Measurements from ENCODE around the gene CASP7. TPM values are rescaled to one million over a fixed set of nuclear protein-coding genes. Genes with fewer than 3 reads are reported as not detected.

Gene CASP7
- total and polyA plus RNA-seq, 9 donors, result 11.3 to 22.0 (median 15.2) TPM

GRCh38 chr10:113709221-113709838 is 29.6 kb downstream of the CASP7 start:
- 46% methylated on average over 4 of the region's 8 CpGs for WGBS (ENCODE audit: insufficient coverage)
- H3K4me3 ChIP-seq (ENCODE audit: low read length), result no peak overlapping the region
- H3K36me3 ChIP-seq (ENCODE audit: control insufficient read depth, insufficient read depth, low read length), result peaks cover 11% of the 10 kb centered on the region
- no peak for DNase-seq
- H3K27ac ChIP-seq (ENCODE audit: low read length), result no peak overlapping the region
- H3K27me3 ChIP-seq (ENCODE audit: control insufficient read depth, insufficient read depth, low read length), result no peaks in the 10 kb centered on the region
- H3K9me3 ChIP-seq (replicated peaks; ENCODE audit: control insufficient read depth, low read depth, low read length), result no peaks in the 10 kb centered on the region
- peaks cover 11% of the 10 kb centered on the region for H3K4me1 ChIP-seq (ENCODE audit: control insufficient read depth, insufficient read depth, low read length)

GRCh38 chr10:113711142-113711541 is 31.4 kb downstream of the CASP7 start:
- 50% methylated on average over 2 of the region's 2 CpGs for WGBS (ENCODE audit: insufficient coverage)
- Histone ChIP-seq H3K4me1 (ENCODE audit: control insufficient read depth, insufficient read depth, low read length) (peaks cover 11% of the 10 kb centered on the region), H3K36me3 (ENCODE audit: control insufficient read depth, insufficient read depth, low read length) (peaks cover 13% of the 10 kb centered on the region), H3K27ac (ENCODE audit: low read length) (no peak overlapping the region), H3K27me3 (ENCODE audit: control insufficient read depth, insufficient read depth, low read length) (no peaks in the 10 kb centered on the region), H3K9me3 (replicated peaks; ENCODE audit: control insufficient read depth, low read depth, low read length) (no peaks in the 10 kb centered on the region), H3K4me3 (ENCODE audit: low read length) (no peak overlapping the region)
- peak; percentile 11 for DNase-seq

DNA sequence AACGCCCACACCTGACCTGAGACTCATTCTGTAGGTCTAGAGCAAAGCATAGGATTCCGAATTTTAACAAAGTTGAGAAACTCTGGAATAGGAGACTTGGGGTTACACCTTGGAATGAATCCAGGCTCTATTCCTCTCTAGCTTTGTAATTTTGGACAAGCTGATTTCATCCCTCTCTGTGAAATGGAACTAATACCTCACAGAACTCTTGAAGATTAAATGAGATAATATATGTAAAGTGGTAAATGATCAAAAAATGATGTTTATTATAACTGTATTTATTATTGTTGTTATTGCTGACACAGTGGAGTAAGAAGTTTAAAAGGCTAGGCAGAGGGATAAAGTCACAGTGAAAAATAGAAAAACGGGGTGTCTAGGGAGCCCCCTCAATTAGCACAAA is 32.3 kb downstream of the CASP7 start:
- Histone ChIP-seq H3K27ac (ENCODE audit: low read length) (no peak overlapping the region), H3K36me3 (ENCODE audit: control insufficient read depth, insufficient read depth, low read length) (peaks cover 13% of the 10 kb centered on the region), H3K4me1 (ENCODE audit: control insufficient read depth, insufficient read depth, low read length) (peaks cover 11% of the 10 kb centered on the region), H3K4me3 (ENCODE audit: low read length) (no peak overlapping the region), H3K9me3 (replicated peaks; ENCODE audit: control insufficient read depth, low read depth, low read length) (no peaks in the 10 kb centered on the region), H3K27me3 (ENCODE audit: control insufficient read depth, insufficient read depth, low read length) (no peaks in the 10 kb centered on the region)
- whole genome bisulfite sequencing (ENCODE audit: insufficient coverage), result 100% methylated on average over 2 of the region's 3 CpGs
- no peak for DNase-seq

DNA sequence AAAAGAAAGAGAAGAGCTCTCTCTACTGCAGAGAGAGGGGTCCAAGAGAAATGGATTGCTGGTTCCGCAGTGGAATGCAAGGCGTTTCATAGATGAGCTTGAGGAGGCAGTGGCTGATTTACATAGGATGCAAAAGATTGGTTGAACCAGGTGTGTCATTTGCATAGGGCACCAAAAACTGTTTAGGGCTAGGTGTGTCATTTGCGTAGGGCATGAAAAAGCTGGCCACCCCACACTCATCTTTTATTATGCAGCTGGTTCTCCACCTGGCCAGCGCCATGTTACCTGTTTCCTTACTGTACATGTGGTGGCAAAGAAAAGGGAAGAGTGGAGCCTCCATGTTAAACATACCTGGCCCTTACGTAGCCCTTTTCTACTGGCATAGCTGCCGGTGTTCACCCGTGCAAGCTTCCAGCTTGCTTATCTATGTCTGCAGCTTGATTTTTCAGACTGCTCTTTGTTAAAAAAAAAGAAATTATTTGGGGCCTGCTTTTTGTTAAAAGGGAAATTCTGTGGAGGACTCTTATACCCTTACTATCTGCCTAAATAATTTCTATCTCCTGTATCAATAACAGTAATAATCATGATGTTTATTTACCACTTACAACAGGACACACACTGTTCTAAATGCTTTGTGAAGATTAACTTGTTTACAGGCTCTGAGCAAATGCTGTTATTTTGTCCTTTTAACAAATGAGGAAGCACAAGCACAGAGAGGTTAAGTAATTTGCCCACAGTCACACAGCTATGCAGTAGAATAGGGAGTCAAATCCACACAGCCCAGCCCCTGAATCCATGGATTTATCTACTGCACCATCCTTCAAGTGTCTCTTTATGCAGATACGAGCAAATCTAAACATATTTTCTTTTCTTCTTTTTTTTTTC is 33.3 kb downstream of the CASP7 start:
- Histone ChIP-seq H3K9me3 (replicated peaks; ENCODE audit: control insufficient read depth, low read depth, low read length) (no peaks in the 10 kb centered on the region), H3K36me3 (ENCODE audit: control insufficient read depth, insufficient read depth, low read length) (peaks cover 15% of the 10 kb centered on the region), H3K4me3 (ENCODE audit: low read length) (no peak overlapping the region), H3K4me1 (ENCODE audit: control insufficient read depth, insufficient read depth, low read length) (peaks cover 11% of the 10 kb centered on the region), H3K27me3 (ENCODE audit: control insufficient read depth, insufficient read depth, low read length) (no peaks in the 10 kb centered on the region), H3K27ac (ENCODE audit: low read length) (no peak overlapping the region)
- WGBS (ENCODE audit: insufficient coverage), result 78% methylated on average over 4 of the region's 8 CpGs
- DNase-seq, result no peak

DNA sequence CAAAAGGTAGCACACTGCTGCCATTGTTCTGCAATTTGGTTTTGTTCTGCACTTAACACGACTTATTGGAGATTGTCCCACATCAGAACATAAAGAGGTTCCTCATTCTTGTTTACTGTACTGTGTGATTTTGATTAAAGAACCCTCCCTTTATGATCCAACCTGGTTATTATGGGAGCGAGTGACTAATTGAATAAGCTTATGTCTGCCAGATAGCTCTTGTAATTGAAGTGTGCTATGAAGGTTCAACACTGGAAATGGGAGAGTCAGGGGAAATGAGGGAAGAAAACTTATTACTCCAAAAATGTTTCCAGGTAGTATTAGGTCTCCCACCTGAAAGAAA is 33.9 kb downstream of the CASP7 start:
- H3K4me3 ChIP-seq (ENCODE audit: low read length), result no peak overlapping the region
- no peak overlapping the region for H3K27ac ChIP-seq (ENCODE audit: low read length)
- no CpG with 5 or more reads among the region's 2 CpGs for WGBS (ENCODE audit: insufficient coverage)
- peaks cover 11% of the 10 kb centered on the region for H3K4me1 ChIP-seq (ENCODE audit: control insufficient read depth, insufficient read depth, low read length)
- peaks cover 15% of the 10 kb centered on the region for H3K36me3 ChIP-seq (ENCODE audit: control insufficient read depth, insufficient read depth, low read length)
- no peaks in the 10 kb centered on the region for H3K27me3 ChIP-seq (ENCODE audit: control insufficient read depth, insufficient read depth, low read length)
- DNase-seq, result no peak
- H3K9me3 ChIP-seq (replicated peaks; ENCODE audit: control insufficient read depth, low read depth, low read length), result no peaks in the 10 kb centered on the region

DNA sequence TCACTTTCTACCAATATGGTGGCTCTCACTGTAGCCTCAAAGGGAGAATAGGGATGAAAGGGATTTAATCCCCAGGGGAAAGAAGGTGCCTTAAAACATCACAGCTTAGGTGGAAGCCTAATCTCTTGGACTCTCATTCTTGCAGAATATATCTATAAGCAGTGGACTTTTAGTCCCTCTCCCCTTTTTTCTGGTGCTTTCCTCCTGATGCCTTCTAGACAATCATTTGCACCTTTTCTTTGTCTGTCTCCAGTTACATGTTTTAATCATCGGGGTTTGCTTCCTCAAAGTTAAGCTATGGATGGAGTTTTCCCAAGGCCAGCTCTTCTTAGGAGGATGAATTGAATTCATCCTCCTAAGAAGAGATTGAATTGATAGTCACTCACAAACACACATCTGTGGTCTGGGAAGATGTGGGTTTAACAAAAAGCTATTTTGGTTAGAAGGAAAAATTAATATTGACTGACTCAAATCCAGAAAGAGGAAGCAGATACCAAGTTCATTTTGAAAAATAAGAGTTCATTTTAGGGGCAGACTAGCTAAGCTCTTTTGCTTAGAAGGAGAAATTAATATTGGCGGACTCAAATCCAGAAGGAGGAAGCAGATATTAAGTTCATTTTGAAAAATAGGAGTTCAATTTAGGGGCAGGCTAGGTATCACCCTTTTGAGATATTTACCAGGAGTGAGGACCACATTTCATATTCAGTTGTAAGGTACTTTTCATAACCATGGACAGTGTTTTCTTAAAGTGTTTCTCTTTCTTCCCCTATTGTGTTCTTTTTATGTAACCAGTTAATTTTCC is 36.6 kb downstream of the CASP7 start:
- no CpG with 5 or more reads among the region's 2 CpGs for WGBS (ENCODE audit: insufficient coverage)
- H3K9me3 ChIP-seq (replicated peaks; ENCODE audit: control insufficient read depth, low read depth, low read length), result no peaks in the 10 kb centered on the region
- DNase-seq, result peak; percentile 19
- peaks cover 4% of the 10 kb centered on the region for H3K4me1 ChIP-seq (ENCODE audit: control insufficient read depth, insufficient read depth, low read length)
- H3K27me3 ChIP-seq (ENCODE audit: control insufficient read depth, insufficient read depth, low read length), result no peaks in the 10 kb centered on the region
- H3K27ac ChIP-seq (ENCODE audit: low read length), result no peak overlapping the region
- H3K36me3 ChIP-seq (ENCODE audit: control insufficient read depth, insufficient read depth, low read length), result peaks cover 27% of the 10 kb centered on the region
- no peak overlapping the region for H3K4me3 ChIP-seq (ENCODE audit: low read length)

GRCh38 chr10:113718969-113719822 is 39.5 kb downstream of the CASP7 start:
- DNase-seq, result no peak
- Histone ChIP-seq H3K27me3 (ENCODE audit: control insufficient read depth, insufficient read depth, low read length) (no peaks in the 10 kb centered on the region), H3K27ac (ENCODE audit: low read length) (no peak overlapping the region), H3K4me1 (ENCODE audit: control insufficient read depth, insufficient read depth, low read length) (no peaks in the 10 kb centered on the region), H3K36me3 (ENCODE audit: control insufficient read depth, insufficient read depth, low read length) (peaks cover 34% of the 10 kb centered on the region), H3K9me3 (replicated peaks; ENCODE audit: control insufficient read depth, low read depth, low read length) (no peaks in the 10 kb centered on the region), H3K4me3 (ENCODE audit: low read length) (no peak overlapping the region)
- 93% methylated on average over 10 of the region's 21 CpGs for WGBS (ENCODE audit: insufficient coverage)

DNA sequence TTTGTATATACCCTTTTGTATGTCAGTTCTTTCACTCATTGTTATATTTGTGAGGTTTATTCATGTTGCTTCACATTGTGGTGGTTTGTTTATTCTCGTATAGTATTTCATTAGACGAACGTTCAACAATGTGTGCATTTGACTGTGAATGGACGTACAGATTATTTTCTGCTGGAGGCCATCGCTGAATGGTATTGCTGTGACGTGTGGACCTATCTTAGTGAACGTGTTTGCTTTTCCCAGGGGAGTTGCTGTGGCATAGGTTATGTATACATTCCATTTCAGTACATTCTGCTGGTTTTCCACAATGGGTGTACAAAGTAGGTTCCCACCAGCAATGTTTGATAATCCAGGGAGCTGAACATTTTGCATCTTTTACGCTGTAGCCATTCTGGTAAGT is 40.7 kb downstream of the CASP7 start:
- no peaks in the 10 kb centered on the region for H3K27me3 ChIP-seq (ENCODE audit: control insufficient read depth, insufficient read depth, low read length)
- H3K4me1 ChIP-seq (ENCODE audit: control insufficient read depth, insufficient read depth, low read length), result no peaks in the 10 kb centered on the region
- DNase-seq, result no peak
- 86% methylated on average over 5 of the region's 8 CpGs for WGBS (ENCODE audit: insufficient coverage)
- no peak overlapping the region for H3K27ac ChIP-seq (ENCODE audit: low read length)
- peaks cover 30% of the 10 kb centered on the region for H3K36me3 ChIP-seq (ENCODE audit: control insufficient read depth, insufficient read depth, low read length)
- H3K9me3 ChIP-seq (replicated peaks; ENCODE audit: control insufficient read depth, low read depth, low read length), result no peaks in the 10 kb centered on the region
- H3K4me3 ChIP-seq (ENCODE audit: low read length), result no peak overlapping the region

GRCh38 chr10:113732160-113732881 is 52.6 kb downstream of the CASP7 start:
- Histone ChIP-seq H3K27ac (ENCODE audit: low read length) (no peak overlapping the region), H3K9me3 (replicated peaks; ENCODE audit: control insufficient read depth, low read depth, low read length) (no peaks in the 10 kb centered on the region), H3K4me1 (ENCODE audit: control insufficient read depth, insufficient read depth, low read length) (no peaks in the 10 kb centered on the region), H3K36me3 (ENCODE audit: control insufficient read depth, insufficient read depth, low read length) (peaks cover 18% of the 10 kb centered on the region), H3K27me3 (ENCODE audit: control insufficient read depth, insufficient read depth, low read length) (no peaks in the 10 kb centered on the region), H3K4me3 (ENCODE audit: low read length) (no peak overlapping the region)
- no peak for DNase-seq
- WGBS (ENCODE audit: insufficient coverage), result 68% methylated on average over 6 of the region's 9 CpGs

Measured in muscle of leg (tissue), 11 donors.